H9 (cell line): ENCODE data around the gene TPRN. TPM values are rescaled to one million over a fixed set of nuclear protein-coding genes. Genes with fewer than 3 reads are reported as not detected.

Experiments
- DNase-seq: peaks from one replicate; pipeline ENCODE4 v3.0.0-alpha.2; 2017
- H2AFZ ChIP-seq: one replicate; pipeline ENCODE4 v1.6.1; 2013; ENCODE audit warnings: mild to moderate bottlenecking, low read length, control low read depth, moderate library complexity
- H2AK5ac ChIP-seq: 2 replicates; pipeline ENCODE4 v1.6.1; 2013; ENCODE audit warnings: low read length, control low read depth, mixed read lengths; ENCODE audit not compliant: insufficient read length
- H2BK120ac ChIP-seq: one replicate; pipeline ENCODE4 v1.6.1; 2013; ENCODE audit warnings: low read depth, mild to moderate bottlenecking, low read length, control low read depth, inconsistent platforms; ENCODE audit not compliant: poor library complexity, severe bottlenecking
- H2BK12ac ChIP-seq: 2 replicates; pipeline ENCODE4 v1.6.1; 2013; ENCODE audit warnings: low read length, control low read depth, mixed read lengths, low read depth; ENCODE audit not compliant: insufficient read length
- H2BK15ac ChIP-seq: 2 replicates; pipeline ENCODE4 v1.6.1; 2013; ENCODE audit warnings: low read depth, low read length, control low read depth
- H2BK20ac ChIP-seq: one replicate; pipeline ENCODE4 v1.6.1; 2013; ENCODE audit warnings: low read depth, mild to moderate bottlenecking, low read length, control low read depth, inconsistent platforms; ENCODE audit not compliant: poor library complexity, severe bottlenecking
- H2BK5ac ChIP-seq: 2 replicates; pipeline ENCODE4 v1.6.1; 2013; ENCODE audit warnings: low read length, control low read depth, mixed read lengths; ENCODE audit not compliant: insufficient read length
- H3K14ac ChIP-seq: 2 replicates; pipeline ENCODE4 v1.6.1; 2013; ENCODE audit warnings: low read length, control low read depth; ENCODE audit not compliant: insufficient read depth
- H3K18ac ChIP-seq: 2 replicates; pipeline ENCODE4 v1.6.1; 2013; ENCODE audit warnings: low read depth, mild to moderate bottlenecking, mixed read lengths, low read length, control low read depth; ENCODE audit not compliant: insufficient read length
- H3K23ac ChIP-seq: 2 replicates; pipeline ENCODE4 v1.6.1; 2013; ENCODE audit warnings: low read length, control low read depth, mixed read lengths, low read depth; ENCODE audit not compliant: insufficient read length
- H3K23me2 ChIP-seq: 2 replicates; pipeline ENCODE4 v1.6.1; 2013; ENCODE audit warnings: low read depth, mild to moderate bottlenecking, mixed read lengths, low read length, control low read depth; ENCODE audit not compliant: insufficient read length, poor library complexity, severe bottlenecking
- H3K27ac ChIP-seq: 2 replicates; pipeline ENCODE4 v1.5.1; 2013; ENCODE audit warnings: low read length, control low read depth, mixed read lengths, low read depth; ENCODE audit not compliant: insufficient read length
- H3K27me3 ChIP-seq: 2 replicates; pipeline ENCODE4 v1.6.1; 2013; ENCODE audit warnings: low read length, control low read depth, inconsistent platforms; ENCODE audit not compliant: insufficient read depth
- H3K4ac ChIP-seq: 2 replicates; pipeline ENCODE4 v1.6.1; 2013; ENCODE audit warnings: low read depth, mild to moderate bottlenecking, control low read depth, inconsistent platforms, low read length, moderate library complexity
- H3K4me1 ChIP-seq: 2 replicates; pipeline ENCODE4 v1.6.1; 2013; ENCODE audit warnings: low read length, control low read depth, inconsistent platforms; ENCODE audit not compliant: insufficient read depth
- H3K4me2 ChIP-seq: 2 replicates; pipeline ENCODE4 v1.6.1; 2013; ENCODE audit warnings: low read length, control low read depth, mixed read lengths; ENCODE audit not compliant: insufficient read length, insufficient read depth
- H3K56ac ChIP-seq: 2 replicates; pipeline ENCODE4 v1.6.1; 2013; ENCODE audit warnings: low read depth, mild to moderate bottlenecking, mixed read lengths, low read length, control low read depth; ENCODE audit not compliant: insufficient read length
- H3K79me1 ChIP-seq: 2 replicates; pipeline ENCODE4 v1.6.1; 2013; ENCODE audit warnings: low read depth, mild to moderate bottlenecking, moderate library complexity, low read length, control low read depth, inconsistent platforms; ENCODE audit not compliant: insufficient read depth, poor library complexity, severe bottlenecking
- H3K79me2 ChIP-seq: 2 replicates; pipeline ENCODE4 v1.6.1; 2013; ENCODE audit warnings: low read length, control low read depth, inconsistent platforms; ENCODE audit not compliant: insufficient read depth
- H3K9ac ChIP-seq: 2 replicates; pipeline ENCODE4 v1.6.1; 2013; ENCODE audit warnings: low read length, control low read depth, mixed read lengths; ENCODE audit not compliant: insufficient read length; ENCODE audit errors: extremely low read depth
- H3K9me3 ChIP-seq: one replicate; pipeline ENCODE4 v1.6.1; 2013; ENCODE audit warnings: low read depth, low read length, inconsistent platforms; ENCODE audit not compliant: control insufficient read depth
- H3T11ph ChIP-seq: one replicate; pipeline ENCODE4 v1.6.1; 2013; ENCODE audit warnings: mild to moderate bottlenecking, low read length, control low read depth, inconsistent platforms
- H4K20me1 ChIP-seq: one replicate; pipeline ENCODE4 v1.6.1; 2013; ENCODE audit not compliant: control insufficient read depth, insufficient read length, insufficient read depth
- H4K5ac ChIP-seq: 2 replicates; pipeline ENCODE4 v1.6.1; 2013; ENCODE audit warnings: low read depth, mild to moderate bottlenecking, mixed read lengths, low read length, control low read depth; ENCODE audit not compliant: insufficient read length
- H4K8ac ChIP-seq: replicated peaks from 2 replicates; pipeline ENCODE4 v1.6.1; 2013; ENCODE audit warnings: low read length, control low read depth, mixed read lengths, low read depth; ENCODE audit not compliant: insufficient read length
- H4K91ac ChIP-seq: 2 replicates; pipeline ENCODE4 v1.6.1; 2013; ENCODE audit warnings: low read depth, mild to moderate bottlenecking, moderate library complexity, mixed read lengths, low read length, control low read depth; ENCODE audit not compliant: insufficient read length
- H3K27ac Mint-ChIP-seq, 3 experiments: 2 replicates in 2 of 3; 3 replicates in 1 of 3; pipeline ENCODE4 v1.8.0; 2020 to 2021; ENCODE audit warnings: mixed read lengths in 3 of 3, mild to moderate bottlenecking in 1 of 3, moderate library complexity in 1 of 3
- H3K27me3 Mint-ChIP-seq: 2 replicates; pipeline ENCODE4 v1.8.0; 2021; ENCODE audit warnings: low read depth, mild to moderate bottlenecking, moderate library complexity, mixed read lengths
- H3K36me3 Mint-ChIP-seq, 3 experiments: 2 replicates in 2 of 3; 3 replicates in 1 of 3; pipeline ENCODE4 v1.8.0; 2020 to 2021; ENCODE audit warnings: low read depth in 3 of 3, mixed read lengths in 3 of 3; ENCODE audit not compliant: insufficient read depth in 1 of 3
- H3K4me1 Mint-ChIP-seq, 2 experiments: 2 replicates each; pipeline ENCODE4 v1.8.0; 2020; ENCODE audit warnings: mixed read lengths in 2 of 2
- H3K4me3 Mint-ChIP-seq, 2 experiments: 2 replicates in 1 of 2; 3 replicates in 1 of 2; pipeline ENCODE4 v1.8.0; 2020 to 2021; ENCODE audit warnings: mild to moderate bottlenecking in 2 of 2, mixed read lengths in 2 of 2, moderate library complexity in 1 of 2
- H3K9me3 Mint-ChIP-seq, 2 experiments: 2 replicates in 1 of 2; 3 replicates in 1 of 2; pipeline ENCODE4 v1.8.0; 2020; ENCODE audit warnings: mild to moderate bottlenecking in 2 of 2, mixed read lengths in 2 of 2, moderate library complexity in 1 of 2
- WGBS: extraction: QIAGEN DNeasy Blood & Tissue Kit; methylation state at CpG from one replicate; pipeline ENCODE4 v1.1.7; 2013; ENCODE audit warnings: missing lambda C conversion rate, low lambda C conversion rate, mixed read lengths; ENCODE audit not compliant: insufficient read length; ENCODE audit errors: extremely low coverage; 5-methylcytosine and 5-hydroxymethylcytosine counted together
- total RNA-seq: library from RNA; stranded (reverse); gene quantifications from 2 replicates; pipeline ENCODE4 v1.2.1, GENCODE V29; 2021
- TF ChIP-seq, protein P1 (sequence below): fragments of 200-600 bp; sonication (generic); conservative IDR thresholded peaks from 3 replicates; pipeline ENCODE4 v1.8.0; 2021; ENCODE audit warnings: antibody characterized with exemption, mild to moderate bottlenecking

The TPRN gene
- total RNA-seq, 1 experiment from 2014 or later: 30.7 TPM

DNA sequence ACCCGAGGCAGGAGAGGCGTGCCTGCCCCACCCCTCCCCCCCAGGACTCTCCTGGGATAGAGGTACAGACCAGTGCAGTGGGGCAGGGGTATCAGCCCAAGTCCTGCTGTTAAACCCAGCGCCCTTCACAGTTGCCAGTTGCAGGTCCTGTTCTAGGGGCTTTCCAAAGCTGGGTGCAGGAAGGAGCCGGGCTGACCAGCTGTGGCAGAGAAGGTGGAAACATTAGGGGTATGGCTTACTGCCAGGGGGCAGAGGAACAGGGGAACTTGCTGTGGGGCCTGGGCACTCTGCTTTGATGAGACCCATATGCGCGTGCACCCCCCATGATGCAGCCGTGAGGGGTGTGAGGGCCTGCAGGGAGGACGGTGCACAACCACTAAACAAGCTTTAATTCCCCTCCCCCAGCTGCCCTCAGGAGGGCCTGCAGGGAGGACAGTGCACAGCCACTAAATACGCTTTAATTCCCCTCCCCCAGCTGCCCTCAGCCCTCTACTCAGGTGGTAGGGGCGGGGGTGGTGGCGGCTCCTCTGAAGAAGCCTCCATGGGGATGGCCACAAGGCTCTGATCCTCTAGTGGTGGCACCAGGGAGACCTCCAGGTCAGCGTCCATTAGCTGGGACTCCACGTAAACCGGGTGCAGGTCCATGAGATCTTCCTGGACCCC is 29.9 kb downstream of the TPRN start:
- Mint-ChIP-seq H3K27me3 (peaks cover 85% of the 10 kb centered on the region), H3K27ac (no peak overlapping the region; a peak in 1 of 7 replicates), H3K4me1 (peaks cover 3 to 9% of the 10 kb centered on the region in 2 experiments), H3K4me3 (peak overlapping the region in 1 of 2 experiments; percentile 66; a peak in 3 of 5 replicates), H3K9me3 (no peaks in the 10 kb centered on the region), H3K36me3 (no peaks in the 10 kb centered on the region)
- peaks cover 4% of the 10 kb centered on the region for H3K23me2 ChIP-seq
- no peak overlapping the region for H2BK12ac ChIP-seq
- no peak overlapping the region for H2BK15ac ChIP-seq
- no peak overlapping the region for H3K27ac ChIP-seq
- TF ChIP-seq, protein P1, sequence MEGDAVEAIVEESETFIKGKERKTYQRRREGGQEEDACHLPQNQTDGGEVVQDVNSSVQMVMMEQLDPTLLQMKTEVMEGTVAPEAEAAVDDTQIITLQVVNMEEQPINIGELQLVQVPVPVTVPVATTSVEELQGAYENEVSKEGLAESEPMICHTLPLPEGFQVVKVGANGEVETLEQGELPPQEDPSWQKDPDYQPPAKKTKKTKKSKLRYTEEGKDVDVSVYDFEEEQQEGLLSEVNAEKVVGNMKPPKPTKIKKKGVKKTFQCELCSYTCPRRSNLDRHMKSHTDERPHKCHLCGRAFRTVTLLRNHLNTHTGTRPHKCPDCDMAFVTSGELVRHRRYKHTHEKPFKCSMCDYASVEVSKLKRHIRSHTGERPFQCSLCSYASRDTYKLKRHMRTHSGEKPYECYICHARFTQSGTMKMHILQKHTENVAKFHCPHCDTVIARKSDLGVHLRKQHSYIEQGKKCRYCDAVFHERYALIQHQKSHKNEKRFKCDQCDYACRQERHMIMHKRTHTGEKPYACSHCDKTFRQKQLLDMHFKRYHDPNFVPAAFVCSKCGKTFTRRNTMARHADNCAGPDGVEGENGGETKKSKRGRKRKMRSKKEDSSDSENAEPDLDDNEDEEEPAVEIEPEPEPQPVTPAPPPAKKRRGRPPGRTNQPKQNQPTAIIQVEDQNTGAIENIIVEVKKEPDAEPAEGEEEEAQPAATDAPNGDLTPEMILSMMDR: no peak
- H2BK20ac ChIP-seq: no peak overlapping the region
- no peak overlapping the region for H3K9ac ChIP-seq
- H3K14ac ChIP-seq: no peak overlapping the region
- no peaks in the 10 kb centered on the region for H3K9me3 ChIP-seq
- no peak overlapping the region for H2AK5ac ChIP-seq
- H4K91ac ChIP-seq: no peak overlapping the region
- no peak overlapping the region for H4K5ac ChIP-seq
- H3K18ac ChIP-seq: no peak overlapping the region
- H3K4me1 ChIP-seq: no peaks in the 10 kb centered on the region
- no peak overlapping the region for H3K56ac ChIP-seq
- no peaks in the 10 kb centered on the region for H3K79me1 ChIP-seq
- no peak overlapping the region for H3T11ph ChIP-seq
- no peaks in the 10 kb centered on the region for H3K79me2 ChIP-seq
- WGBS: no CpG with 5 or more reads among the region's 14 CpGs
- no peak overlapping the region for H3K23ac ChIP-seq
- no peak overlapping the region for H3K4ac ChIP-seq
- no peaks in the 10 kb centered on the region for H4K20me1 ChIP-seq
- H3K27me3 ChIP-seq: peaks cover 35% of the 10 kb centered on the region; the same call in 1 of the 2 replicates
- H2BK120ac ChIP-seq: no peak overlapping the region
- H3K4me2 ChIP-seq: no peak overlapping the region
- no peak for DNase-seq
- no peak overlapping the region for H2BK5ac ChIP-seq
- H4K8ac ChIP-seq: no peak overlapping the region
- no peak overlapping the region for H2AFZ ChIP-seq
